Fibroblast of lung (primary cell): ENCODE results near the gene MAP6. TPM values are rescaled to one million over a fixed set of nuclear protein-coding genes. Genes with fewer than 3 reads are reported as not detected.
A peak's percentile ranks its signal among the peaks of the same experiment; 100 is the strongest.

ENCODE experiments used
- DNase-seq, 2 donors: peaks; one replicate each; pipeline versions ENCODE4 v3.0.0 to v3.0.0-alpha.2; 2010; ENCODE audit warnings: low read depth in 2 of 2
- H2AFZ ChIP-seq: 2 replicates; pipeline ENCODE4 v1.5.1; 2012; ENCODE audit warnings: low read length, control low read depth, inconsistent platforms
- H3K27ac ChIP-seq: 2 replicates; pipeline ENCODE4 v1.5.1; 2011; ENCODE audit warnings: low read length, control low read depth; ENCODE audit not compliant: insufficient read depth
- H3K27me3 ChIP-seq: 2 replicates; pipeline ENCODE4 v1.5.1; 2011; ENCODE audit warnings: mild to moderate bottlenecking, low read length; ENCODE audit not compliant: control insufficient read depth, insufficient read depth
- H3K36me3 ChIP-seq: 2 replicates; pipeline ENCODE4 v1.5.1; 2011; ENCODE audit warnings: low read length; ENCODE audit not compliant: control insufficient read depth, insufficient read depth
- H3K4me1 ChIP-seq: 2 replicates; pipeline ENCODE4 v1.5.1; 2011; ENCODE audit warnings: low read length; ENCODE audit not compliant: control insufficient read depth, insufficient read depth; ENCODE audit errors: extremely low read depth
- H3K4me2 ChIP-seq: 2 replicates; pipeline ENCODE4 v1.5.1; 2011; ENCODE audit warnings: low read length, control low read depth; ENCODE audit not compliant: insufficient read depth; ENCODE audit errors: extremely low read depth
- H3K4me3 ChIP-seq, 4 experiments: fragments of 200-600 bp in 1 of 4; sonication (generic) in 1 of 4; replicated peaks in 1 of 4; 2 replicates each; pipeline ENCODE4 v1.5.1; 2011 to 2016; ENCODE audit warnings: low read length in 4 of 4, low read depth in 3 of 4, mild to moderate bottlenecking in 3 of 4, control low read depth in 2 of 4, inconsistent platforms in 1 of 4, mixed read lengths in 1 of 4; ENCODE audit not compliant: insufficient read depth in 1 of 4; ENCODE audit errors: control extremely low read depth in 1 of 4
- H3K79me2 ChIP-seq: 2 replicates; pipeline ENCODE4 v1.5.1; 2012; ENCODE audit warnings: mild to moderate bottlenecking, low read length, inconsistent platforms; ENCODE audit not compliant: control insufficient read depth, insufficient read depth
- H3K9ac ChIP-seq: 2 replicates; pipeline ENCODE4 v1.5.1; 2011; ENCODE audit warnings: mild to moderate bottlenecking, low read length, control low read depth; ENCODE audit not compliant: insufficient read depth
- H3K9me3 ChIP-seq: 2 replicates; pipeline ENCODE4 v1.5.1; 2012; ENCODE audit warnings: low read depth, low read length; ENCODE audit not compliant: control insufficient read depth, insufficient read depth
- H4K20me1 ChIP-seq: 2 replicates; pipeline ENCODE4 v1.5.1; 2011; ENCODE audit warnings: low read length; ENCODE audit not compliant: control insufficient read depth, insufficient read depth; ENCODE audit errors: extremely low read depth
- CTCF ChIP-seq, 2 donors: IDR thresholded peaks in 1 of 2; conservative IDR thresholded peaks in 1 of 2; 1 replicate in 1 of 2; 2 replicates in 1 of 2; pipeline ENCODE4 v1.5.1; 2011 to 2012; ENCODE audit warnings: low read length in 2 of 2, control low read depth in 1 of 2, inconsistent platforms in 1 of 2, low read depth in 1 of 2, mild to moderate bottlenecking in 1 of 2
- EZH2 ChIP-seq: IDR thresholded peaks from 2 replicates; pipeline ENCODE4 v1.5.1; 2012; ENCODE audit warnings: low read length, control low read depth, mild to moderate bottlenecking; ENCODE audit errors: missing control alignments
- polyA plus RNA-seq, 2 donors: library from polyadenylated mRNA; depleted of rRNA in 1 of 2; stranded (reverse) in 1 of 2; unstranded in 1 of 2; fragments of >200 nt; gene quantifications; 2 replicates each; pipeline ENCODE4 v1.2.1, GENCODE V29; 2011 to 2012; ENCODE audit warnings: missing spikeins in 1 of 2
- total RNA-seq: library from RNA; depleted of rRNA; stranded (reverse); fragments of >200 nt; gene quantifications from 2 replicates; pipeline ENCODE4 v1.2.1, GENCODE V29; 2014

Gene MAP6
- total and polyA plus RNA-seq, 2 donors (not counting 1 experiment from before 2014, with no cell fraction given), result 0.17 to 1.0 TPM

GRCh38 chr11:75583718-75584658 is 84.8 kb downstream of the MAP6 start:
- Histone ChIP-seq H3K27ac (peak overlapping the region; percentile 62), H3K9me3 (no peaks in the 10 kb centered on the region), H3K27me3 (no peaks in the 10 kb centered on the region), H3K9ac (peak overlapping the region; percentile 77), H3K4me2 (peak overlapping the region; percentile 74), H3K4me3 (peak overlapping the region in 3 of 4 experiments; percentile 54 to 71 (median 57)), H3K36me3 (no peaks in the 10 kb centered on the region), H2AFZ (peak overlapping the region; percentile 43), H3K4me1 (peaks cover 9% of the 10 kb centered on the region), H3K79me2 (no peaks in the 10 kb centered on the region), H4K20me1 (no peaks in the 10 kb centered on the region)
- peak; percentile 78 to 87 for DNase-seq
- no peak for TF ChIP-seq CTCF (conservative IDR thresholded peaks at IDR 0.05 in 1 of 2, IDR thresholded peaks at IDR 0.05 in 1 of 2; ENCODE audit: low read depth in 1 of 2, low read length in 2 of 2)
- TF ChIP-seq EZH2, result no peak

DNA sequence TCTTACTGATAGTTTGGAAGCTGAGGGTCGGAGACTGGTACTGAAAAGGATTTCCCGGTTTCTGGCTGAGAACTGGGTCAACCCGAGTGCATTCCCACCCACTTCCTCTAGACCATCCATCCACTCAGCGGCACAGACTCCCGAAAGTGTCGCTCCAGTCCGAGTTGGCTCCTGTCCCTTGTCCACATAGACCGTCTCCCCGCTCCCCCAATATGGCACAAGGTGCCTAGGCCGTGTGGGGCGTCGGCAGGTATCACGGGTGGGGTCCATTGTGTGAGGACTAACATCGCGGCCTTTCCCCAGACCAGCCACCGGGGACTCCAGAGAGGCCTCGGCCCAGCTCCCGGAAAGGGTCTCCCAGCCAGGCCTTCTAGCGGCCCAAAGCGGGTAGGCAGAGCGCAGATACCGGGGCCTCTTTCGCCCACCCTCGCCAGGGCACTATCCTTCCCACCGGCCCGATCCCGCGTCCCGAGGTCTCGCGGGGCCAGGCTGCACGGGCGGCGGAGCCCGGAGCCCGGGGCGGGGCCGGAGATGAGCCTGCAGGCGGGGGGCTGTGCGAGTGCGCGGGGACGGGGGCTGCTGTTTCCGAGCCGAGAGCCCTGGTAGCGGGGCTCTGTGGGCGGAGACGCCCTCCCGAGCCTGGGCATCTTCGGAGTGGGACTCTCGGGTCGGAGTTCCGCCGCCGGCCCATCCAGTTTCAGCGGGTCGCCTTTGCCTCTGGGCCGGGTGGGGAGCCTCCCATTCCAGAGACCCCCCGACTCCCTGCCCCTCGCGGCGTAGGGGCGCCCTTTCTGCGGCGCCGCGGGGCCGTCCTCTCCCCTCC is 85.7 kb downstream of the MAP6 start:
- peaks cover 9% of the 10 kb centered on the region for H3K4me1 ChIP-seq
- H3K9me3 ChIP-seq, result no peaks in the 10 kb centered on the region
- peak; percentile 70 to 77 for DNase-seq
- H3K27me3 ChIP-seq, result no peaks in the 10 kb centered on the region
- peak overlapping the region; percentile 62 for H3K27ac ChIP-seq
- peak overlapping the region; percentile 77 for H3K9ac ChIP-seq
- peak overlapping the region; percentile 92 for H2AFZ ChIP-seq
- peak overlapping the region; percentile 44 to 71 (median 56) for H3K4me3 ChIP-seq
- H3K36me3 ChIP-seq, result no peaks in the 10 kb centered on the region
- H3K4me2 ChIP-seq, result peak overlapping the region; percentile 74
- no peaks in the 10 kb centered on the region for H4K20me1 ChIP-seq
- H3K79me2 ChIP-seq, result no peaks in the 10 kb centered on the region
- no peak for TF ChIP-seq EZH2
- TF ChIP-seq CTCF (conservative IDR thresholded peaks at IDR 0.05 in 1 of 2, IDR thresholded peaks at IDR 0.05 in 1 of 2; ENCODE audit: low read depth in 1 of 2, low read length in 2 of 2), result peak; percentile 17 to 47

DNA sequence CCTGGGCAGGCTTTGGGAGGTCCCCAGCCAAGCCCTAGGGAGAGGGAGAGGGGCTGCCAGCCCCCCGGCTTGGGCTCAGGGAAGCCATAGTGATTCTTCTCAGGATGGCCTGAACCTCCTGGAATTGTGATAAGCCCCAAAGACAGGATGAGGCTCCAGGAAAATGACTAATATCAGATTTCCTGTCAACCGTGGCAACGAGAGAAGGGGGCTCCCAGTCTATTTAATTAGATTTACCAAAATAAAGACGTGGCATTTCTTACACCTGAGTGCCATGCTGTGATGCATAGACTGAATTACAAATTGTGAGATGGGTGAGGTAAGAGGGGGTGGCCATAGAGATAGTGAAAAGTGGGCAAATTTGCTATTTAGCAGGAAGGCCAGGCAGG is 86.3 kb downstream of the MAP6 start:
- Histone ChIP-seq H3K4me1 (peaks cover 9% of the 10 kb centered on the region), H3K79me2 (no peaks in the 10 kb centered on the region), H3K4me2 (peak overlapping the region; percentile 74), H2AFZ (peak overlapping the region; percentile 92), H3K36me3 (no peaks in the 10 kb centered on the region), H3K4me3 (peak overlapping the region; percentile 44 to 71 (median 52)), H3K9ac (no peak overlapping the region), H3K9me3 (no peaks in the 10 kb centered on the region), H3K27me3 (no peaks in the 10 kb centered on the region), H4K20me1 (no peaks in the 10 kb centered on the region), H3K27ac (peak overlapping the region; percentile 62)
- TF ChIP-seq CTCF (conservative IDR thresholded peaks at IDR 0.05 in 1 of 2, IDR thresholded peaks at IDR 0.05 in 1 of 2; ENCODE audit: low read depth in 1 of 2, low read length in 2 of 2) (no peak), EZH2 (no peak)
- no peak for DNase-seq
